Keratinocyte (primary cell): ENCODE data around the gene GNG10. TPM values are rescaled to one million over a fixed set of nuclear protein-coding genes. Genes with fewer than 3 reads are reported as not detected.
"Not testable (repeated sequence)": the region's sequence is repeated elsewhere in the genome, so short reads cannot be mapped to it uniquely, and the experiment has no call there.

Source experiments
- DNase-seq: peaks from one replicate; pipeline ENCODE4 v3.0.0-alpha.2; 2011; ENCODE audit warnings: low read depth, missing footprints, low spot score
- FAIRE-seq: peaks from 2 replicates; lab custom pipeline; 2011; peaks lifted over from hg19 to GRCh38; lab: Jason Lieb, UNC
- H2AFZ ChIP-seq: 2 replicates; pipeline ENCODE4 v1.6.0; 2012; ENCODE audit warnings: low read length, control low read depth, inconsistent platforms; ENCODE audit not compliant: control insufficient read depth
- H3K27ac ChIP-seq: 2 replicates; pipeline ENCODE4 v1.5.1; 2011; ENCODE audit warnings: low read length; ENCODE audit not compliant: control insufficient read depth, insufficient read depth
- H3K27me3 ChIP-seq: 3 replicates; pipeline ENCODE4 v1.6.0; 2011; ENCODE audit warnings: low read length; ENCODE audit not compliant: control insufficient read depth, insufficient read depth; ENCODE audit errors: extremely low read depth
- H3K36me3 ChIP-seq, 2 experiments: 2 replicates in 1 of 2; 3 replicates in 1 of 2; pipeline ENCODE4 v1.5.1; 2011; ENCODE audit warnings: low read length in 2 of 2, mild to moderate bottlenecking in 1 of 2; ENCODE audit not compliant: control insufficient read depth in 2 of 2, insufficient read depth in 2 of 2; ENCODE audit errors: extremely low read depth in 1 of 2
- H3K4me1 ChIP-seq: 3 replicates; pipeline ENCODE4 v1.5.1; 2011; ENCODE audit warnings: low read length; ENCODE audit not compliant: control insufficient read depth, insufficient read depth; ENCODE audit errors: extremely low read depth
- H3K4me2 ChIP-seq: 3 replicates; pipeline ENCODE4 v1.6.0; 2011; ENCODE audit warnings: low read depth, low read length; ENCODE audit not compliant: control insufficient read depth, insufficient read depth; ENCODE audit errors: extremely low read depth
- H3K4me3 ChIP-seq, 3 experiments: fragments of 200-600 bp in 1 of 3; sonication (generic) in 1 of 3; 2 replicates in 2 of 3; 3 replicates in 1 of 3; pipeline ENCODE4 v1.5.1; 2011 to 2016; ENCODE audit warnings: low read length in 3 of 3, mild to moderate bottlenecking in 3 of 3, control low read depth in 2 of 3, inconsistent platforms in 1 of 3, low read depth in 1 of 3, mixed read lengths in 1 of 3, mixed run types in 1 of 3, moderate library complexity in 1 of 3; ENCODE audit not compliant: control insufficient read depth in 2 of 3, insufficient read depth in 2 of 3; ENCODE audit errors: extremely low read depth in 1 of 3
- H3K79me2 ChIP-seq: 2 replicates; pipeline ENCODE4 v1.6.0; 2012; ENCODE audit warnings: low read length; ENCODE audit not compliant: control insufficient read depth, insufficient read depth
- H3K9ac ChIP-seq: 3 replicates; pipeline ENCODE4 v1.6.0; 2011; ENCODE audit warnings: low read length; ENCODE audit not compliant: control insufficient read depth, insufficient read depth; ENCODE audit errors: extremely low read depth
- H3K9me1 ChIP-seq: 3 replicates; pipeline ENCODE4 v1.6.0; 2011; ENCODE audit warnings: low read length; ENCODE audit not compliant: control insufficient read depth, insufficient read depth; ENCODE audit errors: extremely low read depth
- H3K9me3 ChIP-seq: 2 replicates; pipeline ENCODE4 v1.5.1; 2012; ENCODE audit warnings: low read depth, low read length; ENCODE audit not compliant: control insufficient read depth
- H4K20me1 ChIP-seq: 3 replicates; pipeline ENCODE4 v1.6.0; 2011; ENCODE audit warnings: low read length; ENCODE audit not compliant: control insufficient read depth, insufficient read depth; ENCODE audit errors: extremely low read depth
- CTCF ChIP-seq, 3 experiments: IDR thresholded peaks in 1 of 3; conservative IDR thresholded peaks in 1 of 3; optimal IDR thresholded peaks in 1 of 3; 2 replicates in 2 of 3; 3 replicates in 1 of 3; pipeline versions ENCODE3 to v1.5.1; 2011; ENCODE audit warnings: low read length in 3 of 3, mild to moderate bottlenecking in 3 of 3, moderate library complexity in 2 of 3, control low read depth in 1 of 3, inconsistent platforms in 1 of 3; ENCODE audit not compliant: insufficient read depth in 2 of 3; ENCODE audit errors: extremely low read depth in 1 of 3
- EZH2 ChIP-seq: IDR thresholded peaks from one replicate; pipeline ENCODE4 v1.6.1; 2012; ENCODE audit warnings: inconsistent platforms, mild to moderate bottlenecking, low read length, moderate library complexity
- dilution Hi-C: fragments of 300-500 bp; cut with MboI; formaldehyde crosslinking; loops from one replicate; pipeline ENCODE4 v1.7.0; 2020; ENCODE audit warnings: low sequenced_read_pairs; ENCODE audit not compliant: extremely low pct_ligation_motif_present
- polyA plus RNA-seq, 5 experiments: library from polyadenylated mRNA; depleted of rRNA in 3 of 5; stranded (reverse) in 3 of 5; stranded (forward) in 1 of 5; unstranded in 1 of 5; fragments of >200 nt; gene quantifications; 1 replicate in 1 of 5; 2 replicates in 3 of 5; 3 replicates in 1 of 5; pipeline versions ENCODE4 v1.2.1 to v1.2.3, GENCODE V29; 2011 to 2012; ENCODE audit warnings: missing spikeins in 2 of 5, low read depth in 1 of 5, low replicate concordance in 1 of 5

Gene GNG10
- polyA plus RNA-seq, 1 donor (not counting 4 experiments of a cell fraction or from before 2014, with no cell fraction given): 89.8 TPM

DNA sequence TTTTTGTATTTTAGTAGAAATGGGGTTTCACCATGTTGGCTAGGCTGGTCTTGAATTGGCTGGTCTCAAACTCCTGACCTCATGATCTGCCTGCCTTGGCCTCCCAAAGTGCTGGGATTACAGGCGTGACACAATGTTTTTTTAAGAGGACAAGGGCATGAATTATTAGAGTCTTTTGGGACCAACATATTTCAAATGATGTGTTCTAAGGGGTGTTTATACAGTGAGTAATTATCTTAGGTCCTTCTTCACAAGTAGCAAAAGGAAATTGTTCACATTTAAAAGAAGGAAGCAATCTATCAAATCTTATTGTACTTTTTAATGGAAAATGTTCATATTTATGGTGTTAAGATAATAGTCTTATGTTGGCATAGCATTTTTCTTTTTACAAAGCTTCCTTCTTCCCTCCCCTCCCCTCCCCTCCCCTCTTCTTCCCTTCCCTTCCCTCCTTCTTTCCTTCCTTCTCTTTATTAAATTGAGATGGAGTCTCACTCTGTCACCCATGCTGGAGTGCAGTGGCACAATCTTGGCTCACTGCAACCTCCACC, 6.7 kb downstream of the GNG10 start:
- no peak for FAIRE-seq
- H2AFZ ChIP-seq: no peak overlapping the region
- no peak for DNase-seq
- no peak overlapping the region for H3K4me3 ChIP-seq
- dilution Hi-C loops: no loop called here
- H4K20me1 ChIP-seq: peaks cover 3% of the 10 kb centered on the region
- no peaks in the 10 kb centered on the region for H3K9me1 ChIP-seq
- no peak overlapping the region for H3K9ac ChIP-seq
- peaks cover 5% of the 10 kb centered on the region for H3K4me1 ChIP-seq
- no peaks in the 10 kb centered on the region for H3K27me3 ChIP-seq
- TF ChIP-seq CTCF (optimal IDR thresholded peaks at IDR 0.05 in 1 of 3, IDR thresholded peaks at IDR 0.05 in 1 of 3, conservative IDR thresholded peaks at IDR 0.05 in 1 of 3; ENCODE audit: extremely low read depth in 1 of 3, insufficient read depth in 2 of 3, low read length in 3 of 3) (no peak), EZH2 (no peak)
- H3K27ac ChIP-seq: no peak overlapping the region
- H3K36me3 ChIP-seq: peaks cover 7 to 12% of the 10 kb centered on the region in 2 experiments
- no peak overlapping the region for H3K4me2 ChIP-seq
- H3K79me2 ChIP-seq: peaks cover 22% of the 10 kb centered on the region
- H3K9me3 ChIP-seq: no peaks in the 10 kb centered on the region

GRCh38 chr9:111668601-111669000, 7.2 kb downstream of the GNG10 start:
- H3K4me2 ChIP-seq, H3K27me3 ChIP-seq, H2AFZ ChIP-seq, H3K4me3 ChIP-seq, H3K9me3 ChIP-seq, H3K27ac ChIP-seq, H3K9ac ChIP-seq, H3K9me1 ChIP-seq, dilution Hi-C loops, DNase-seq, H3K4me1 ChIP-seq, FAIRE-seq, H4K20me1 ChIP-seq: not testable (repeated sequence)
- H3K79me2 ChIP-seq: peaks cover 18% of the 10 kb centered on the region
- H3K36me3 ChIP-seq: peaks cover 7 to 12% of the 10 kb centered on the region in 2 experiments

GRCh38 chr9:111674319-111674718, 12.9 kb downstream of the GNG10 start:
- dilution Hi-C loops: no loop called here
- no peaks in the 10 kb centered on the region for H4K20me1 ChIP-seq
- H2AFZ ChIP-seq: no peak overlapping the region
- H3K4me2 ChIP-seq: no peak overlapping the region
- peaks cover 0 to 4% of the 10 kb centered on the region in 2 experiments for H3K36me3 ChIP-seq
- no peak for FAIRE-seq
- H3K9me3 ChIP-seq: no peaks in the 10 kb centered on the region
- TF ChIP-seq EZH2 (no peak), CTCF (optimal IDR thresholded peaks at IDR 0.05 in 1 of 3, IDR thresholded peaks at IDR 0.05 in 1 of 3, conservative IDR thresholded peaks at IDR 0.05 in 1 of 3; ENCODE audit: extremely low read depth in 1 of 3, insufficient read depth in 2 of 3, low read length in 3 of 3) (no peak)
- H3K79me2 ChIP-seq: no peaks in the 10 kb centered on the region
- H3K27me3 ChIP-seq: no peaks in the 10 kb centered on the region
- no peaks in the 10 kb centered on the region for H3K4me1 ChIP-seq
- H3K27ac ChIP-seq: no peak overlapping the region
- no peak overlapping the region for H3K9ac ChIP-seq
- DNase-seq: no peak
- H3K9me1 ChIP-seq: no peaks in the 10 kb centered on the region
- no peak overlapping the region for H3K4me3 ChIP-seq
